ENCODE results near the gene RAP1GAP2.

Gene RAP1GAP2

DNA sequence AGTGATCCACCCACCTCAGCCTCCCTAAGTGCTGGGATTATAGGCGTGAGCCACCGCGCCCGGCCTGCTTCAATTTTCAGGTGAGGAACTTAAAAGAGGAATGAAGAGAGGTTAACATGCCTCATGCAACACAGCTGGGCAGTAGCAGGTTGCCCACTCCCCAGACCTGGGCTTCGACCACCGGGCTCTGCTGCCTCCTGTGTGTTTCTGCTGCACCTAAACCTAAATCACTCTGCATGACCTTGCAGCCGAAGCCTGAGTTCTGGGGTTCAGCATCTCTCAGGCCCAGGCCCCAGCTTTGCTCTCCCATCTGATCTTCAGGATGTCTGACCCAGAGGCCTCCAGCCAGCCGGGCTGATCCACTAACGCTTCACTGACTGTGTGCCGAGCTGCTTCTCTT lies 154.6 kb downstream of the RAP1GAP2 start:
- DNase-seq = no peak

DNA sequence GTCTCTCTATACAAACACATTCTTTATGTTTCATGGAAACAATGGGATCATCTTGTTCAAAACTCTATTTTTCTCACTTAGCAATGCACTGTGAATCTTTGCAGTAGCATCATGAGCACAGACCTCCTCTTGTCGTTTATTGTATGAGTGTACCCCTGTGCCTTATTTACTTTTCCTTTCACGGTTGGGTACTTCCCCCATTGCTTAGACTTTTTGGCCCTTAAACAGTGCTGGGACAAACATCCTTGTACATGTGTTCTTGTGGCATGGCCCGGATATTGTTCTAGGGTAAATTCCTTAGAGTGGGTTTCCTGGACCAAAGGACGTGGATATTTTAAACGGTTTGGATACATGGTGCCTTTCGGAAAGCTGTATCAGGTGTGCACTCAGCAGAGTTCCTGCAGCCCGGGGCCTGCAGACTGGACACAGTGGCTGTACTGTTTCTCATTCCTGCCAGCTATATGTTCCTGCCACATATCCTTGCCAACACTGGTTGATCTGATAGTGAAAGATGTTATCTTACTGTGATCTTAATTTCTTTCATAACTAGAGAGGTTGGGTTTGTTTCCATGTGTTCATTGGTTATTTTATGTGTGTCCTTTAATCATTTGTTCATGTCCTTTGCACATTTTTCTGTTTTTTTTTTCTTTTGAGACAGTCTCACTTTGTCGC lies 156.1 kb downstream of the RAP1GAP2 start:
- DNase-seq = no peak

DNA sequence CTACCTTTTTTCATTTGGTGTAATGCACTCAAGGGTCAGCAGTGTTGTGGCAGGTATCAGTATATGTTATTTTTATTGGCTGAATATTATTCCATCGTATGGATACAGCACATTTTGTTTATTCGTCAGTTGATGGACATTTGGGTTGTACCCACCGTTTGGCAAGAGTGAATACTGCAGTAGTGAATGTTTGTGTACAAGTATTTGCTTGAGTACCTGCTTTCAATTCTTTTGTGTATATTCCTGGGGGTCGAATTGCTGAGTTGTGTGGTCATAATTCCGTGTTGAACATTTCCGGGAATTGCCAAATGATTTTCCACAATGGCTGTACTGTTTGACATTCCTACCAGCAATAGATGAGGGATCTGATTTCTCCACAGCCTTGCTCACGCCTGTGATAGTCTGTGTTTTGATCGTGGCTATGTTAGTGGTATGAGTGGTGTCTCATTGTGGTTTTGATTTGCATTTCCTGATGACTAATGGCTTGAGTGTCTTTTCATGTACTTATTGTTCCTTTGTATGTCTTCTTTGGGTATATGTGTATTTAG lies 158.7 kb downstream of the RAP1GAP2 start:
- no peak for DNase-seq

DNA sequence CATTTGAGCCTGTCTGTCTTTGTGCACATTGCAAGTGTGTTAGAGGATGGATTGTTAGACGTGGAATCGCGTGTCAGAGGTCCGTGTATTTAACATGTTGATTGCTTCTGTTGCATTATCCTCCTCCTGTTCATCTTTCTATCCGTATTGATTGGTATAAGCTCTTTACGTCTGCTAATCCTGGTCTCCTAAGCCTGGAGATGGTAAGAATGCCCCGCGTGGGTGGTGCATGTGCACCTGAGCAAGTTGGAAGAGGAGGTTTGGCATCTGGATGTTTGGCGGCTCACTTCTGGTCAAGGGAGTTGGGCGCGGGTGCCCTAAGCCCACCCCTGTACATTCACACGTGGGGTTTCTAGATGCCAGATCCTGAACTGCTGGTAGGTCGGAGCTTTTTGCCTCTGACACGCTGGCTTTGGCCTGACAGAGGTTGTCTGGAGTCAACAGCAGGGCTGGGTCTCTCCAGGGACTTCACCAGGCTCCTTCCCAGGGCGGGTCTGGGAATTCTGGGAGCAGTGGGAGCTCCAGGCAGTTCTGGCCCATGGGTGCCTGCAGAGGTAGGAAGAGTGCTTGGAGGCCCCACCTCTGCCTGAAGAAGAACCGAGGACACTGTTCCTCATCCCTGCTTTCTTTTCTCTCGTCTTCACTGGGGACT lies 159.8 kb downstream of the RAP1GAP2 start:
- DNase-seq = no peak

DNA sequence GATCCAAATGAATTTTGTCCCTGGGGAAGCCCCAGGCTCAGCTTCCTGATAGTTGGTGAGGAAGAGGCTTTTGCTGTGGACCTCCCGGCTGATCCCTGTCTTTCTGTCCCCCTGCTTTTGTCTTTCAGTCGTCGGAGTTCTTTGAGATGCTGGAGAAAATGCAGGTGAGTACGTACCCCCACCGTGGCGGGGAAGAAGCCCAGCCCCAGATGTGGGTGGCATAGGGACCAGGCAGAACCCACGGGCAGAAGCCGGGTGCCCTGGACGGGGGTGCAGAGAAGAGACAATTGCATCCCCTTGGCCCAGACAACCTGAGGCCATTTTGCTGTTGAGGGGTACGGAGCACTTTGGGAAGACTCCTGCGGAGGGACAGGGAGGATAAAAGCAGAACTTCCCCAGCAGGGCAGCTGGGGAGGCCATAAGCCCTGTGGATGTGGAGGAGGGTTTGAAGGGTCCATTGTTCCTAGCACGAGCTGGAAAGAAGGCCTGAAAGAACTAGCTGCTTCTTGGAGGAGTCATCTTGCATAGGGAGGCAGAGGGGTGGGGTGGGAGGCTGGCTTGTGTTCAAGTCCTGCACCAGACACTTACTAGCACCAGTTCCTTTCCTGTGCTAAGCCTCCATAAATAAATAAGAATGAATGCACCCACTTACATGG lies 161.5 kb downstream of the RAP1GAP2 start:
- no peak for DNase-seq

DNA sequence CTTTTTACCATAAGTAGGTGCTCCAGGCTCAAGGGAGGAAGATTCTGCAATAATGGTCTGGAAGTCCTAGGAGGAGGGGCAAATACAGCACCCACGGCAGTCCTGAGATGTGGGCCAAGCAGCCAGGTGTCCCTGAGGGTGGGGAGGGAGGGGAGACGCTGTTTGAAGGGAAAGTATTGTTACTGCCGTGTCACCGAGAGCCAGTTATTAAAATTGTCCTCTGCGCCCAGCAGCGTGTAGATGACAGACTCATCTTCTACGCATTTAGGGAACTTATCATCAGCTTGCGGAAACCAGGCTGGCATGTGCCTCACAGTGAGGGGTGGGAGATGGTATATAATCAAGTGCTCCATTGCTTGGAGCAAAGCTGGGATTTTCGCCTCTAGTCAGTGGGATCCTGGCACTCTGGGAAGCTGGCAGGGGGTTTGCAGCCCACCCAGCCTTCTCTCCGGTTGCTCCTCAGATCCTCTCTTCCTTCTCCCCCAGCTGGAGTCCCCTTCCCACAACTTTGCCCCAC lies 162.5 kb downstream of the RAP1GAP2 start:
- no peak for DNase-seq

DNA sequence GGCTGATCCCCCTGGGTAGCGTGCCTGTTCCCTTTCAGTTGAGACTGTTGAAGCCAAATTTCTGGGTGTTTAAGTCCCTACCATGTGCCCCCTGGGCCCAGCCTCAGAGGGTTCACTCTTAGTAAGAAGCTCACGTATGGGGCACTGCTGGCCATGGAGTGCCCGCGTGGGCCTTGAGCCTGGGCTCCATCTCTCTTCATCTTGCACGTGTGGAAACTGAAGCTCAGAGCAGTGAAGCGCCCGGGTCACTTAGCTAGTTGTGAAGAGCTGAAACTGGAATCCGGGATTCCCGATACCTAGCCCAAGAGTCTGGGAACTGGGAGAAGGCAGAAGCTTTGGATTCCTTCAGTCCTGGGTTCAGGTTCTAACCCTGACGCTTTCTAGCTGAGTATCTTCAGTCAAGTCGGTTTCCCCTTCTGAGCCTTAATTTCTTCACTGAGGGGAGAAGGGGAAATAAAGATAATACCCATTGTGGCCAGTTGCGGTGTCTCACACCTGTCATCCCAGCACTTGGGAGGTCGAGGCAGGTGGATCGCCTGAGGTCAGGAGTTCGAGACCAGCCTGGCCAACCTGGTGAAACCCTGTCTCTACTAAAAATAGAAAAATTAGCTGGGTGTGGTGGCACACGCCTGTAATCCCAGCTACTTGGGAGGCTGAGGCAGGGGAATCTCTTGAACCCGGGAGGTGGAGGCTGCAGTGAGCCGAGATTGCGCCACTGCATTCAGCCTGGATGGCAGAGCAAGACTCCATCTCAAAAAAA lies 163.3 kb downstream of the RAP1GAP2 start:
- DNase-seq = no peak

DNA sequence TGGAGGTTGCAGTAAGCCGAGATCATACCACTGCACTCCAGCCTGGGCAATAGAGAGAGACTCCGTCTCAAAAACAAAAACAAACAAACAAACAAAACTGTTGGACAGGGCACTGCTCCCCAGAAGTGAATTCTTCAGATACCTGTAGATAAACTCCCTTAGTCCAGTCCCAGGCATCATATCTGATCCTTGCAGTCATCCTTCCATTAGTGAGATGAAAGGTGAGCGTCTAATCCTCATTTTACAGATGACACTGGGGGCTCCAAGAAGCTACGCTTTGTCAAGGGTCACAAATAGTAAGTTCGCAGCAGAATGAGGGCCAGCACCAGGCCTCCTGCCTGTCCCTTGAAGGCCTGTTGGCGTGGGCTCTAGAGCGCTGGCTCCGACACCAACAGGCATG lies 165.2 kb downstream of the RAP1GAP2 start:
- no peak for DNase-seq

DNA sequence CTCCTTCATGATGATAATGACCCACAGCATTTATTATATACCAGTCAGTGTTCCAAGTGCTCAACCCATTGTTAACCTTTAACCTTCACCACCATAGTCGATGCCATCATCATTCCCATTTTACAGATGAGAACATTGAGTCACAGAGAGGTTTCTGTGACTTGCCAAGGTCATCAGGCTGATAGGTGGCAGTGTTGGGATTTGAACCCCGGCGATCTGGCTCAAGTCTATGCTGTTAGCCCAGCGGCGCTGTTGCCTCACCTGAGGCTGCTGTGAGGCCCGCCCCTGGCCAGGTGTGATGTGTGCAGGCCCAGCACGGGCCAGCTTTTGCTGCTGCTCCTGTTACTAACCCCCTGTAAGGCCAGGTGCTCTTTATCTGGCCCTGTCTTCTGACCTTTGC lies 166.0 kb downstream of the RAP1GAP2 start:
- DNase-seq = no peak

DNA sequence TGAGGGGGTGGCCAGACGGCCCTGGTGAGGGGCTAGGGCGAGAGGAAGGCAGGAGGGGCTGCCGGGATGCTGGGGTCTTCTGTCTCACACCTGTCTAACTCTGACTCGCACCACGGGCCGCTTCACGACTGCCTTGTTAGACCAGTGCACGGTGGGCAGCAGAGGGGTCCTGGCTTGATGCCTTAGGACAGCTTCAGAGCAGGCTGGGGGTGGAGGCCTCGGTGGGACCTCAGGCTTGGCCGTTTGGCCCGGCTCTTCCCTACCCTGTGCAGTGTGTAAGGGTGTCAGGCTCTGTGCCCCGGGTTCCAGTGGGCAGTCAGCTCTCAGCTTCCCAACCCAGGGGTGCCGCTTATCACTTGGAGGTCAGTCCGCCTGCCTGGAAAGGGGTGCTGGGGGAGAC lies 166.5 kb downstream of the RAP1GAP2 start:
- DNase-seq = peak in 1 of 2 donors; percentile 10

DNA sequence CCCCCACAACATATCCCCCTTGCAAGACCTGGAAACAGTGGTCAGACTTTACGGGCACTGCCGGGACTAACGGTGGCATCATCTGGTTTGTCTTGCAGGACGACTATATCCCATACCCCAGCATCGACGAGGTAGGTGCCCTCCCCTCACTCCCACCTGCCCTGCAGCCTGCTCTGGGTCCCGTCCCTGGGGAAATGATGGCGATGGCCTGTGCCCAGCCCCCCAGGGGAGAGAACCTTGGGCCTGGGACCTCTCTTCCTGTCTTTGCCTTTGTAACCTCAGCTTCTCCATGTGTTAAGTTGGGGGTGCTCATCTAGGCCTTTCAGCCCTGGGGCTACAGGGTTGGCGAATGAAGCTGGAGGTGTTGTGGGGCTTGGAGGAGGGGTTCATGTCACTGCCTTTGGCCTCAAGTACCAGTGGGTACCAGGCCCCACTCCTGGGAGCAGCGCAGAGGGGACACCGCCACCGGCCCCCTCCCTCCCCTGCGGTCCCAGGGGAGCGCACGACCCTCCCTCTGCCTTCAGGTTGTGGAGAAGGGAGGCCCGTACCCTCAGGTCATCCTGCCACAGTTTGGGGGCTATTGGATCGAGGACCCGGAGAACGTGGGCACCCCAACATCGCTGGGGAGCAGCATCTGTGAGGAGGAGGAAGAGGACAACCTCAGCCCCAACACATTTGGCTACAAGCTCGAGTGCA lies 167.2 kb downstream of the RAP1GAP2 start:
- DNase-seq = peak in 1 of 2 donors; percentile 9

DNA sequence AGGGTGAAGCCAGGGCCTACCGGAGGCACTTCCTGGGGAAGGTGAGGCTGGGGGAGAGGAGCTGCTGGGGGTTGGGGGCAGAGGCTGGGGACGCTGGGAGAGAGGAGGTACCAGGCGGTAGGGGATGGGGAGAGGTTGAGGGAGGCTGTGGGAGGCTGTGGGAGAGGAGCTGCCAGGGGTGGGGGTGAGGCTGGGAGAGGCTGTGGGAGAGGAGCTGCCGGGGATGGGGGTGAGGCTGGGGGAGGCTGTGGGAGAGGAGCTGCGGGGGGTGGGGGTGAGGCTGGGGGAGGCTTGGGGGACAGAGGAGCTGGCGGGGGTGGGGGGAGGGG lies 167.8 kb downstream of the RAP1GAP2 start:
- no peak for DNase-seq

DNA sequence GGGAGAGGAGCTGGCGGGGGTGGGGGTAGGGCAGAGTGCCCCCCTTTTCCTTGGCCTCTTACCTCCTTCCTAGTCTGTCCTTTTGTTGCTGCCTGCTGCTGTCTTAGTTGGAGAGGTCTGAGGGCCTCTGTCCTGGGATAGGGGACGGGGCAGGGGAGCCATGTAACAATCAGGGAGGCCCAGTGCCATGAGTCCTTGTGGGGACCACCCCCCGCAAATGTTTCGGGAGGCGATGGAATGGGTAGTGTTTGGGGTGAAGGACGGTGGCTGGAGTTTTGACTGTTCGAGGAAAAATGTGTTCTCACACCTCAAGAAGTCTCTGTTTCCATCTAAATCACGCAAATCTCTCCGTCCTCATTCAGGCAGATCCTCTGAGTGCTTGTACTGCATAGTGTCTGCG lies 168.1 kb downstream of the RAP1GAP2 start:
- no peak for DNase-seq

DNA sequence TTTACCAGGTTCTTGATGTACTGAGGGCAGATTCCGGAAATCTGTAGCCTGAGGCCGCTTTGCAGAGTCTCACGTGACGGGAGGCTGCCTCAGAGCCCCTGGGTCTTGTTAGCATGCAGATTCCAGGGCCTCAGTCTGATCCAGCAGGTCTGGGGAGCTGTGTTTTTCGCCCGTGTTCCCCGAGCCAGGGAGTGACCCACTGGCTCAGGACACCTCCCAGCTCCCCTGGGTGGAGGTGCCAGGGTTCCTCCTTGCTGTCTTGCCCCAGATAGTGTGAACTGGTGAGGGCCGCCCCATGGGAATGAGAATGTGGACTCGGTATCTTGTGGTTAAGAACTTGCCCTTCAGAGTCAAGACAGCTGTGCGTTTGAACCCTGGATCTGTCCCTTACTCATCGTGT lies 168.6 kb downstream of the RAP1GAP2 start:
- no peak for DNase-seq

DNA sequence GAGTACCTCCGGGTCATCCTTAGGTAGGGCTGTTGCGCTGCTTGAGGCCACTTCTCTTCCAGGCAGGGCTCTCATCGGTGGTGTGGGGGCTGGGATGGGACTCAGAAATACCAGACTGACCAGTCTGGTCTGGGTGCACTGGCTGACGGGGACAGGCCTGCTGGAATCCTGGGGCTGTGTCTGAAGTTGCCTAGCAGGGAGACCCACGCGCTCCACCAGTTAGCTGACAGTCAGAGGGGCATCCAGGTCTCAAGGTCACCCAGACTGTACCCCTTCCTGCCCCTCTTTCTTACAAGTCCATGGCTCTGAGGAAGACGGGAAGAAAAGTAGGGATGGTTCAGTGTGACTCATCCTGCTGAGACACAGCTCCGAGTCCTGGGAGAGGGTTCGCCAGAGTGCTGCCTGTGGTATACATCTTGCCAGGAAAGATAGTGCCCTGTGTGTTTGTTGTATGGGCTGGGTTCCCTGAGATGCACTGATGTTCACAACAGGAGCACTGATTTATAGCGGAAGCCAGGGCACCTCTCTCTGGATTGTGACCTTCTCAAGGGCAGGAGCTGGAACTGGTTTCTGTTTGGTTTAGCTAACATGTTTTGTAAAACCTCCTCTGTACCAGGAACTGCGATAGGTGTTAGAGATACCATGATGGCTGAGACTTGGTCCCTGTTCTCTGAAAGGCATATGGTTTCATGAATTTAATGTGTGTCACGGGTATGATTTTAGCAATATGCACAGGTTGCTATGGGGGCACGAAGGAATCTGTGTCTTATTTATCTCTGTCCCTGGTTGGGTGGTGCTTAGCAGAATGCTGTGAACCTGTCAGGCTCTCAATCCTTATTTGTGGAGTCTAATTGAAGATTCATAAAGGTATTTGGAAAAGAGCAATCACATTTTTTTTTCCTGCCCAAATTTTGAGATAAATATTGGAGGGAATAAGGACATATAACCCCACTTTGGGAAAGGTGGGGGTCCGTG lies 169.7 kb downstream of the RAP1GAP2 start:
- DNase-seq = no peak

DNA sequence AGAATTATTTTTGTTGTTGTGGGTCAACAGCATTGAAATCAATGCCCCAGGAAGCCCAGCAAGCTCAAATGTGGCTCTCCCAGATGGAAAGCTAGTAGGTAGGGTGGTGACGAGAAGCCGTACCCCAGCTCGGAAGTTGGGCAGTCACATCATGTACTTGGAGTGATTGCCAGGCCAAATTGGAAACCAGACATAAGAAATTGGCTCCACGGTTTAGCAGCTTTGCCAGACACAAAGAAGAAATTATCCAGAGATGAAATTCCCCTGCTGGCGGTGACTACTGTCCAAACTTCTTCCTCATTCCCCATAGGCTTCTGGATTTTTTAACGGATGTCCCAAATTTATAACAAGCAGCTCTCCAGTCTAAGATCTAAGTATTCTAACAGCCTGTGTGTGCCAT lies 171.3 kb downstream of the RAP1GAP2 start:
- no peak for DNase-seq

DNA sequence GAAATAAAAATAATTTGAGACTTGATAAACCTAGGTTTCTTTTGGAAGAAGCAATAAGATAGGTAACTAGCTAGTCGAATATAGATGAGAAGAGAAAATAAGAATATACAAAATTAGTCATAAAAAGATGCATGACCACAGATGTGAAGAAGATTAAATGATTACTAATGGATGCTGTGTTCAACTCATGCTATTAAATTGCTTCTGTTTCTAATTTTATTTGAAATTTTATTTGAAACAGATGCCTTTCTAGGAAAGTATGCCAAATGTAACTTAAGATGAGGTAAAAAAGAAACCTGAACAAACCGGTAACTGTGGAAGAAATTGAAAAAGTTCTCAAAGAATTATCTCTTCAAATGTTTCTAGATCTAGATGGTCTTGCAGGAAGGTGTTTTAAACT lies 175.6 kb downstream of the RAP1GAP2 start:
- no peak for DNase-seq

DNA sequence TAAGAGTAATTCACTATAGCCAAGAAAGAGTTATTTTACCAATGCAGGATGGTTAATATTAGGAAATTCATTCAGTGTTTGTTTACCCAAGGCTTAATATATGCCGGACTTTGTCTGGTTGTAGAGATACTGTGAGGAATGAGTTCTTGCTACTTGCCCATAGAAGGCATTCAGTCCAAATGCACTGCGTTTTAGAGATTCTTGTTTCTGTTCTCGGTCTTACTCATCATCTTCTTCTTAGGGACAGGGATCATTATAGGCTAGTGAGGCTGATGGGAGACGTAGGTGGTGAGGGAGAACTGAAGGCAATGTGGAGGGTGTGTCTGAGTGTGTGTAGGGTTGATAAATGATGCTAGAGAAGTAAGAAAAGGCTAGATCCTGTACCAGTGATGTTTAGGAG lies 176.5 kb downstream of the RAP1GAP2 start:
- DNase-seq = no peak

DNA sequence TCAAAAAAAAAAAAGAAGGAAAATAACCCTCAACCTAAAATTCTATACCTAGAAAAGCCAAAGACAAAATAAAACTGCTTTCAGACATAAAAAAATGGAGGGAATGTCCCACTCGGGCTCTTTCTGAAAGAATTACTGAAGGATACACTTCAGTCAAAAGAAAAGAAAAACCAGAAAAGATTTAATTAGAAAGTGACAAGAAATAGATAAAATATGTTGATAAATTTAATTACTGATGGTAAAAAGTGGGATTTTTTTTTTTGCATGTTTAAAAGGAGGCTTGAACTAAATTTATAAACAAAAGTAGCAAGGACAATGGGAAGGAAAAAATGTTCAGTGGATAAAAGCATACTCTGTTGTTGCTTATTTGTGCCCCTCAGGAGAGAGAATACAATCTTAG lies 178.1 kb downstream of the RAP1GAP2 start:
- no peak for DNase-seq

DNA sequence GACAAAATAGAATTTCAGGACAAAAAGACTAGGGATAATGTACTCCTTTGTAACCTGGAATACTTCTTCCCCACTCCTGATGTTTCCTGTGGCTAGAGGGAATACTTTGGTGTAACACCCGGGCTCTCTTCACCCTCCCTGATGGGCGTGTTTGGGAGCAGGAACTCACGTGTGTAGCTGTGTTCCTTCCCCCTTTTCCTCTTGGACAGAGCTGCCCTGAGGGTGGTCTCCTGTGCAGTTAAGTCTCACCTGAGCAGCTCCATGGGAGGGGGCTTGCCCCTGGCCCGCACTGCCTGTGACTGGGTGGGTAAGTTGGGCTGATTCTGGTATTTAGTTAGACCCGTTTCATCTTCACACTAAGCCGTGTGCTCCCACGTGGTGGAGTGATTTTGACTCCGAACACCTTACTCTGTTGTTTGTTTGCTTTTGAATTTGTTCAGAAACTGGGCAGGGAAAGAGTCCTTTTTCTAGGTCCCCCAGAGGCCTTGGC lies 179.3 kb downstream of the RAP1GAP2 start:
- DNase-seq = no peak

DNA sequence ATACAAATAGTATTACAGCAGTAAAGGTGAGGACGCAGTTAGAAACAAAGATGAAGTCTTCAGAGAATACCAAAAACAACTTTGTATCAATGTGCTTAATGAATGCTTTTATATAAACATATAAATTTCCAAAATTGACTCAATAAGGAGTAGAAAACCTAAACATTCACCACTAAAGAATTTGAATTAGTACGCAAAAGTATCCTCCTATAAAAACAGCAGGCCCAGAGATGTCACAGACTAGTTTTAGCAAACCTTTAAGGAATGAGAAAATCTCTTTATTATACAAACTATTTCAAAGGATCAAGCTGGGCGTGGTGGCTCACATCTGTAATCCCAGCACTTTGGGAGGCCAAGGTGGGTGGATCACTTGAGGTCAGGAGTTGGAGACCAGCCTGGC lies 180.9 kb downstream of the RAP1GAP2 start:
- no peak for DNase-seq

All from stimulated activated CD4-positive, alpha-beta T cell treated with anti-CD3 and anti-CD28 coated beads, Interleukin-2, amount 100 ng/mL, for 24 hours (primary cell).